Immature natural killer cell (primary cell): ENCODE data around the gene KCNK18. TPM values are rescaled to one million over a fixed set of nuclear protein-coding genes. Genes with fewer than 3 reads are reported as not detected.
"Not testable (repeated sequence)": the region's sequence is repeated elsewhere in the genome, so short reads cannot be mapped to it uniquely, and the experiment has no call there.

Experiments used
- DNase-seq, 3 donors: peaks; one replicate each; pipeline ENCODE4 v3.0.0; 2022; ENCODE audit warnings: mixed read lengths in 1 of 3
- H3K27ac Mint-ChIP-seq, 6 donors: one replicate each; pipeline ENCODE4 v1.8.0; 2020; ENCODE audit warnings: mixed read lengths in 6 of 6, mild to moderate bottlenecking in 5 of 6, inconsistent platforms in 4 of 6, moderate library complexity in 3 of 6
- H3K27me3 Mint-ChIP-seq, 3 donors: one replicate each; pipeline ENCODE4 v1.8.0; 2020 to 2021; ENCODE audit warnings: low read depth in 3 of 3, mild to moderate bottlenecking in 3 of 3, mixed read lengths in 3 of 3, moderate library complexity in 3 of 3, inconsistent platforms in 1 of 3
- H3K36me3 Mint-ChIP-seq, 3 donors: one replicate each; pipeline ENCODE4 v1.8.0; 2020; ENCODE audit warnings: mixed read lengths in 3 of 3, inconsistent platforms in 2 of 3, mild to moderate bottlenecking in 2 of 3
- H3K4me1 Mint-ChIP-seq, 2 donors: one replicate each; pipeline ENCODE4 v1.8.0; 2020; ENCODE audit warnings: inconsistent platforms in 2 of 2, mild to moderate bottlenecking in 2 of 2, mixed read lengths in 2 of 2, moderate library complexity in 1 of 2
- H3K4me3 Mint-ChIP-seq, 5 donors: one replicate each; pipeline ENCODE4 v1.8.0; 2020; ENCODE audit warnings: mild to moderate bottlenecking in 5 of 5, mixed read lengths in 5 of 5, inconsistent platforms in 3 of 5, moderate library complexity in 3 of 5
- H3K9me3 Mint-ChIP-seq, 6 donors: one replicate each; pipeline ENCODE4 v1.8.0; 2020; ENCODE audit warnings: mild to moderate bottlenecking in 6 of 6, mixed read lengths in 6 of 6, inconsistent platforms in 4 of 6, moderate library complexity in 3 of 6
- polyA plus RNA-seq, 3 donors: library from polyadenylated mRNA; unstranded; fragments of 300-500 nt; fragmentation: Illumina TruSeq; gene quantifications; one replicate each; pipeline ENCODE4 v1.2.3, GENCODE V29; 2021

KCNK18 gene
- polyA plus RNA-seq, 3 donors from 2014 or later: not detected

- no peak overlapping the region for H3K4me3 Mint-ChIP-seq
- no peaks in the 10 kb centered on the region for H3K4me1 Mint-ChIP-seq
- DNase-seq: no peak
- H3K36me3 Mint-ChIP-seq: no peaks in the 10 kb centered on the region
- H3K27ac Mint-ChIP-seq: no peak overlapping the region
- peaks cover 2 to 4% (median 2%) of the 10 kb centered on the region in 3 donors for H3K27me3 Mint-ChIP-seq
- no peaks in the 10 kb centered on the region for H3K9me3 Mint-ChIP-seq
Observed at GRCh38 chr10:117184296-117184695, 13.0 kb upstream of the KCNK18 start.

GRCh38 chr10:117184821-117185220, 12.5 kb upstream of the KCNK18 start:
- no peak overlapping the region for H3K27ac Mint-ChIP-seq
- H3K36me3 Mint-ChIP-seq: no peaks in the 10 kb centered on the region
- peaks cover 2 to 4% (median 4%) of the 10 kb centered on the region in 3 donors for H3K27me3 Mint-ChIP-seq
- H3K4me3 Mint-ChIP-seq: no peak overlapping the region
- no peaks in the 10 kb centered on the region for H3K4me1 Mint-ChIP-seq
- no peaks in the 10 kb centered on the region for H3K9me3 Mint-ChIP-seq
- DNase-seq: no peak

GRCh38 chr10:117185817-117186216, 11.5 kb upstream of the KCNK18 start:
- not testable (repeated sequence) for H3K4me3 Mint-ChIP-seq, H3K27ac Mint-ChIP-seq, DNase-seq, H3K27me3 Mint-ChIP-seq, H3K4me1 Mint-ChIP-seq, H3K9me3 Mint-ChIP-seq, H3K36me3 Mint-ChIP-seq

GRCh38 chr10:117186832-117187615, 10.3 kb upstream of the KCNK18 start:
- H3K27ac Mint-ChIP-seq: no peak overlapping the region
- no peak for DNase-seq
- no peaks in the 10 kb centered on the region for H3K36me3 Mint-ChIP-seq
- no peaks in the 10 kb centered on the region for H3K9me3 Mint-ChIP-seq
- no peak overlapping the region for H3K4me3 Mint-ChIP-seq
- no peaks in the 10 kb centered on the region for H3K4me1 Mint-ChIP-seq
- H3K27me3 Mint-ChIP-seq: peaks cover 2 to 6% (median 5%) of the 10 kb centered on the region in 3 donors

GRCh38 chr10:117188371-117188770, 8.9 kb upstream of the KCNK18 start:
- Mint-ChIP-seq H3K36me3 (no peaks in the 10 kb centered on the region), H3K4me1 (no peaks in the 10 kb centered on the region), H3K4me3 (no peak overlapping the region), H3K27me3 (peaks cover 2 to 6% (median 5%) of the 10 kb centered on the region in 3 donors), H3K27ac (no peak overlapping the region), H3K9me3 (no peaks in the 10 kb centered on the region)
- DNase-seq: no peak

GRCh38 chr10:117189557-117189956, 7.7 kb upstream of the KCNK18 start:
- H3K36me3 Mint-ChIP-seq: no peaks in the 10 kb centered on the region
- peaks cover 2 to 9% (median 6%) of the 10 kb centered on the region in 3 donors for H3K27me3 Mint-ChIP-seq
- DNase-seq: no peak
- no peak overlapping the region for H3K4me3 Mint-ChIP-seq
- H3K4me1 Mint-ChIP-seq: no peaks in the 10 kb centered on the region
- H3K27ac Mint-ChIP-seq: no peak overlapping the region
- no peaks in the 10 kb centered on the region for H3K9me3 Mint-ChIP-seq

- Mint-ChIP-seq H3K9me3 (no peaks in the 10 kb centered on the region), H3K27ac (no peak overlapping the region), H3K27me3 (peaks cover 0 to 4% (median 3%) of the 10 kb centered on the region in 3 donors), H3K4me3 (no peak overlapping the region), H3K4me1 (no peaks in the 10 kb centered on the region), H3K36me3 (no peaks in the 10 kb centered on the region)
- DNase-seq: no peak
Observed at GRCh38 chr10:117198088-117198487, 799 bp downstream of the KCNK18 start.

GRCh38 chr10:117201826-117202225, 4.5 kb downstream of the KCNK18 start:
- H3K27me3 Mint-ChIP-seq: peaks cover 0 to 3% (median 0%) of the 10 kb centered on the region in 3 donors
- no peak overlapping the region for H3K4me3 Mint-ChIP-seq
- no peaks in the 10 kb centered on the region for H3K36me3 Mint-ChIP-seq
- no peak overlapping the region for H3K27ac Mint-ChIP-seq
- no peak for DNase-seq
- no peaks in the 10 kb centered on the region for H3K4me1 Mint-ChIP-seq
- H3K9me3 Mint-ChIP-seq: no peaks in the 10 kb centered on the region

GRCh38 chr10:117204316-117204715, 7.0 kb downstream of the KCNK18 start:
- no peak for DNase-seq
- Mint-ChIP-seq H3K36me3 (no peaks in the 10 kb centered on the region), H3K27ac (no peak overlapping the region), H3K27me3 (peaks cover 0 to 12% (median under 1%) of the 10 kb centered on the region in 3 donors), H3K4me3 (no peak overlapping the region), H3K4me1 (no peaks in the 10 kb centered on the region), H3K9me3 (no peaks in the 10 kb centered on the region)

- peaks cover 2 to 6% of the 10 kb centered on the region in 2 donors for H3K4me1 Mint-ChIP-seq
- peaks cover 0 to 3% (median 0%) of the 10 kb centered on the region in 3 donors for H3K36me3 Mint-ChIP-seq
- no peak for DNase-seq
- peaks cover 3 to 25% (median 15%) of the 10 kb centered on the region in 3 donors for H3K27me3 Mint-ChIP-seq
- no peak overlapping the region for H3K4me3 Mint-ChIP-seq
- peaks cover 0 to 14% (median 6%) of the 10 kb centered on the region in 6 donors for H3K9me3 Mint-ChIP-seq
- no peak overlapping the region for H3K27ac Mint-ChIP-seq
Observed at GRCh38 chr10:117212176-117212575, 14.9 kb downstream of the KCNK18 start.

GRCh38 chr10:117214401-117214800, 17.1 kb downstream of the KCNK18 start:
- H3K27me3 Mint-ChIP-seq: peaks cover 3 to 19% (median 19%) of the 10 kb centered on the region in 3 donors
- DNase-seq: no peak
- no peak overlapping the region for H3K27ac Mint-ChIP-seq
- peaks cover 0 to 14% (median 6%) of the 10 kb centered on the region in 6 donors for H3K9me3 Mint-ChIP-seq
- H3K4me3 Mint-ChIP-seq: no peak overlapping the region
- H3K4me1 Mint-ChIP-seq: peaks cover 10 to 11% of the 10 kb centered on the region in 2 donors
- H3K36me3 Mint-ChIP-seq: peaks cover 0 to 3% (median 0%) of the 10 kb centered on the region in 3 donors

- Mint-ChIP-seq H3K4me1 (peaks cover 10 to 11% of the 10 kb centered on the region in 2 donors), H3K27ac (no peak overlapping the region), H3K27me3 (peaks cover 2 to 17% (median 15%) of the 10 kb centered on the region in 3 donors), H3K9me3 (peaks cover 0 to 14% (median 6%) of the 10 kb centered on the region in 6 donors), H3K4me3 (peak overlapping the region in 3 of 5 donors; percentile 4 to 29 (median 8)), H3K36me3 (peaks cover 0 to 3% (median 0%) of the 10 kb centered on the region in 3 donors)
- no peak for DNase-seq
Observed at GRCh38 chr10:117215079-117215478, 17.8 kb downstream of the KCNK18 start.

- Mint-ChIP-seq H3K27ac (no peak overlapping the region), H3K4me1 (peaks cover 10 to 11% of the 10 kb centered on the region in 2 donors), H3K27me3 (peaks cover 5 to 18% (median 13%) of the 10 kb centered on the region in 3 donors), H3K9me3 (peaks cover 0 to 14% (median 6%) of the 10 kb centered on the region in 6 donors), H3K36me3 (peaks cover 0 to 3% (median 0%) of the 10 kb centered on the region in 3 donors), H3K4me3 (peak overlapping the region; percentile 25 to 59 (median 45))
- DNase-seq: no peak
Observed at GRCh38 chr10:117216028-117216427, 18.7 kb downstream of the KCNK18 start.

- Mint-ChIP-seq H3K36me3 (peaks cover 0 to 3% (median 0%) of the 10 kb centered on the region in 3 donors), H3K27me3 (peaks cover 5 to 15% (median 13%) of the 10 kb centered on the region in 3 donors), H3K4me1 (peaks cover 10 to 11% of the 10 kb centered on the region in 2 donors), H3K27ac (no peak overlapping the region), H3K4me3 (peak overlapping the region; percentile 38 to 79 (median 72)), H3K9me3 (peaks cover 0 to 7% (median 4%) of the 10 kb centered on the region in 6 donors)
- DNase-seq: peak; percentile 52 to 63 (median 62)
Observed at GRCh38 chr10:117216611-117217195, 19.4 kb downstream of the KCNK18 start.
